ENCODE measurements around the gene BMS1.

Gene BMS1

DNA sequence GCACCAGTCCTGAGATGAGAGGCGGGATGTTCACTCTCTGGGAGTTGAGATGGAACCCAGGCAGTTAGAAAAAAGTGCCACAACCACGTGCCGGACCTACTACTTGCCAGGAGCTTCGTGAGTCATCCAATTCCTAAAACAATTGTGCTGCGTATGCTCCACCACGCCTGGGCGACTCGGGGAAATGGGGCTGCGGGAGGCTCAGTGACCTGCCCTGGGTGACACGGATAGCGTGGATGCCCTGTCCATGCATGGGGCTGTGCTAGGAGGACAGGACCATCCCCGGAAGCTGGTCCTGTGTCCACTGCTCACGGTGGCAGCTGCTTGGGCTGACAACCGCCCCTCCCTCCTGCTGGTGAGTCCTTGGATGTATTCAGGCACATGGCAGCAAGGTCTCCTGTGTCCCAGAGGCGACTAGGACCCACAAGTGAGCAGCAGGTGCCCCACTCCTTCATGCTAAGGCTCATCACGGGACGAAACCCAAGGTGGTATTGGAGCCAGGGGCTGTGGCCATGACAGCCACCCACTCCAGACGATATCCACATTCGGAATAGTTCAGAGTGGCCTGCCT is 90.4 kb downstream of the BMS1 start:
- TF ChIP-seq, protein P1, sequence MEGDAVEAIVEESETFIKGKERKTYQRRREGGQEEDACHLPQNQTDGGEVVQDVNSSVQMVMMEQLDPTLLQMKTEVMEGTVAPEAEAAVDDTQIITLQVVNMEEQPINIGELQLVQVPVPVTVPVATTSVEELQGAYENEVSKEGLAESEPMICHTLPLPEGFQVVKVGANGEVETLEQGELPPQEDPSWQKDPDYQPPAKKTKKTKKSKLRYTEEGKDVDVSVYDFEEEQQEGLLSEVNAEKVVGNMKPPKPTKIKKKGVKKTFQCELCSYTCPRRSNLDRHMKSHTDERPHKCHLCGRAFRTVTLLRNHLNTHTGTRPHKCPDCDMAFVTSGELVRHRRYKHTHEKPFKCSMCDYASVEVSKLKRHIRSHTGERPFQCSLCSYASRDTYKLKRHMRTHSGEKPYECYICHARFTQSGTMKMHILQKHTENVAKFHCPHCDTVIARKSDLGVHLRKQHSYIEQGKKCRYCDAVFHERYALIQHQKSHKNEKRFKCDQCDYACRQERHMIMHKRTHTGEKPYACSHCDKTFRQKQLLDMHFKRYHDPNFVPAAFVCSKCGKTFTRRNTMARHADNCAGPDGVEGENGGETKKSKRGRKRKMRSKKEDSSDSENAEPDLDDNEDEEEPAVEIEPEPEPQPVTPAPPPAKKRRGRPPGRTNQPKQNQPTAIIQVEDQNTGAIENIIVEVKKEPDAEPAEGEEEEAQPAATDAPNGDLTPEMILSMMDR (IDR thresholded peaks at IDR 0.05; ENCODE audit: low read depth, low read length): no peak
- DNase-seq (ENCODE audit: extremely low read depth, low read depth): no peak

DNA sequence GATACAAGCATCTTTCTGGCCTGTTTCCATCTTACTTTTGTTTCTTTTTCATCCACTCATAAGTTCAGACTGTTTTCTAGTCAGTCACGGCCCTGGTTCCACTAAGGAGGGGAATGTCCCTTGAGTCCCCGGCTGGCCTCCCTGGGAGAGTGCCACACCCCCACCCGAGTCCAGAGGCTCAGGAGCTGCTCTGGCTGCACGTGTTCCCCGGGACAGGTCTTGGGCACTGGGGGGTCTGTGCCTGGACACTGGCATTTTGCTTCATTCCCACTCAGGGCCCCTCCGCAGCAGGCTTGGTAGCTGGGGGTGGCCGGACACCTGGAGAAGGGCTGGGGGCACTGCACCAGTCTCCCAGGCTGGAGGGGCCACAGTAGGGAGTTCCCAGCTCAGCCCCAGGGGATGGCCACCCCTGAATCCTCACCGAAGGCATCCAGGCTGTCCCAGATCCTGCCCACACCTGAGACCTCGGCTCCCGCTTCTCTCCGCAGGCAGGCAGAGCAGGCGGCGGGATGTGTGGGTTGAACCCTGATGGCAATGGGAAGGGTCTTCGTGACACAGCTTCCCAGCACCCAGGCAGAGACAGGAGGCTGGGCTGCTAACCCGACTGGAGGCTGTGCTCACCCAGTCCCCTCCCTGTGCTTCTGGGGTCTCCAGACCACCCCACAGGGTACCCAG is 92.3 kb downstream of the BMS1 start:
- TF ChIP-seq, protein P1 (IDR thresholded peaks at IDR 0.05; ENCODE audit: low read depth, low read length): no peak
- no peak for DNase-seq (ENCODE audit: extremely low read depth, low read depth)

DNA sequence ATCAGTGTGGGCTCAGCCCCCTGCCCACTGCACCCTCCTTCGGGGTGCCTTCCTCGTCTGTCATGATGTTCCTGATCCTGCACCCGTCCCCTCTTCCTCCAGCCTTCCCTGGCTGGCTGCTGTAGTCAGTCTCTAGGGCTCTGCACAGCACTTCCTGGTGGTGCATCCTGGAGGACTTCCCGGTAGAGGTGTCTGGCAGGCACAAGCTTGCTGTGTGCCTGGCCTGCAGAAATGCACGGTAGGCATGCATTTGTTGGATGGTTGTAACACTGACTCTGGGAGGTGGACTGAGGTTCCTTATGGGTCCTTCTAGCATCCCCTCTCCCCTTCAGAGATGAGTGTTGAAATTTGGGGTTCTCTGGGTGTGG is 92.8 kb downstream of the BMS1 start:
- no peak for DNase-seq (ENCODE audit: extremely low read depth, low read depth)
- TF ChIP-seq, protein P1 (IDR thresholded peaks at IDR 0.05; ENCODE audit: low read depth, low read length): no peak

DNA sequence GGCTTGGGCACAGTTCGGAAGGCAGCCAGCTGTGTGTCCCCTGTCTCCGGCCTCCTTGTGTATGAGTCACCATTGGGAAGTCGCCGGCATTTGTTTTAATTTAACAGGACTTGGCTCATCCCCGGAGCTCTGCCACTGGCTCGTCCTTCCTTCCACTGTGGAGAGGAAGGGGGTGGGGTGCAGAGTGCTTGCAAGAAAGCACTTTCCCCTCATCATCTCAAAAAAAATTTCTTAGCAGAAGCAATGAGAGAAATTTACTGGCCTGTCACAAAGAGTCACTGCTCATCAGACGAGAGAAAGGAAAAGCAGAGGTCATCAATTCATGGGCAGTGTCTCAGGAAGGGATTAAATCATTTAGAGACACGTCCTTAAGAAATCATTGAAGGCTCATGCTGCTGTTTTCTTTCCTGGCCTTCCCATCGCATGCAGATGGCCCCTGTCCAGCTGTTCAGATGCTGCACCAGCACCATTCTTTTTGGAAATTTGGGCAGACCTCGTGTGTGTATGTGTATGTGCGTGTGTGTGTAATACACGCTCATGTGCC is 93.3 kb downstream of the BMS1 start:
- TF ChIP-seq, protein P1 (IDR thresholded peaks at IDR 0.05; ENCODE audit: low read depth, low read length): no peak
- no peak for DNase-seq (ENCODE audit: extremely low read depth, low read depth)

GRCh38 chr10:42876476-42876875 is 93.9 kb downstream of the BMS1 start:
- DNase-seq (ENCODE audit: extremely low read depth, low read depth): no peak
- TF ChIP-seq, protein P1 (IDR thresholded peaks at IDR 0.05; ENCODE audit: low read depth, low read length): no peak

DNA sequence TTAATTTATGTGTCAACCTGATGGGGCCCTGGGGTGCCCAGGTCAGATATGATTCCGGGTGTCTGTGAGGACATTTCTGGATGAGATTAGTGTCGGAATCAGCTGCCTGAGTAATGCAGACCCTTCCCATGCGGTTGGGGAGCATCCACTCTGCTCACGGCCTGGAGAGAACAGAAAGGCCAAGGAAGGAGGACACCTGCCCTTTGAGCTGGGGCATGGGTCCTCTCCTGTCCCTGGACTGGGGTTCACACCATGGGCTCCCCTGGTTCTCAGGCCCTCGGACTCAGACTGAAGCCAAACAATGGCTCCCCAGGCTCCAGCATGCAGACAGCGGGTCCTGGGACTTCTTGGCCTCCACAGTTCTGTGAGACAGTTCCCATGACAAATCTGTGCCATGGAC is 94.3 kb downstream of the BMS1 start:
- TF ChIP-seq, protein P1 (IDR thresholded peaks at IDR 0.05; ENCODE audit: low read depth, low read length): no peak
- no peak for DNase-seq (ENCODE audit: extremely low read depth, low read depth)

GRCh38 chr10:42877496-42878030 is 95.0 kb downstream of the BMS1 start:
- TF ChIP-seq, protein P1 (IDR thresholded peaks at IDR 0.05; ENCODE audit: low read depth, low read length): no peak
- DNase-seq (ENCODE audit: extremely low read depth, low read depth): no peak
